Neural progenitor cell (in vitro differentiated cells): ENCODE results near the gene LDLRAD4.

Experiments used
- EZH2 ChIP-seq: fragments of 200-600 bp; sonication (generic); IDR thresholded peaks from 2 replicates; pipeline ENCODE4 v1.6.1; 2017; ENCODE audit warnings: antibody characterized with exemption, mild to moderate bottlenecking, moderate library complexity
- EZH2phosphoT487 ChIP-seq: fragments of 200-600 bp; sonication (generic); IDR thresholded peaks from 2 replicates; pipeline ENCODE4 v1.6.1; 2017; ENCODE audit warnings: antibody characterized with exemption
- TF ChIP-seq, protein P1 (sequence below): fragments of 200-600 bp; sonication (generic); IDR thresholded peaks from 2 replicates; pipeline ENCODE4 v1.5.1; 2017; ENCODE audit warnings: antibody characterized with exemption, mild to moderate bottlenecking

DNA sequence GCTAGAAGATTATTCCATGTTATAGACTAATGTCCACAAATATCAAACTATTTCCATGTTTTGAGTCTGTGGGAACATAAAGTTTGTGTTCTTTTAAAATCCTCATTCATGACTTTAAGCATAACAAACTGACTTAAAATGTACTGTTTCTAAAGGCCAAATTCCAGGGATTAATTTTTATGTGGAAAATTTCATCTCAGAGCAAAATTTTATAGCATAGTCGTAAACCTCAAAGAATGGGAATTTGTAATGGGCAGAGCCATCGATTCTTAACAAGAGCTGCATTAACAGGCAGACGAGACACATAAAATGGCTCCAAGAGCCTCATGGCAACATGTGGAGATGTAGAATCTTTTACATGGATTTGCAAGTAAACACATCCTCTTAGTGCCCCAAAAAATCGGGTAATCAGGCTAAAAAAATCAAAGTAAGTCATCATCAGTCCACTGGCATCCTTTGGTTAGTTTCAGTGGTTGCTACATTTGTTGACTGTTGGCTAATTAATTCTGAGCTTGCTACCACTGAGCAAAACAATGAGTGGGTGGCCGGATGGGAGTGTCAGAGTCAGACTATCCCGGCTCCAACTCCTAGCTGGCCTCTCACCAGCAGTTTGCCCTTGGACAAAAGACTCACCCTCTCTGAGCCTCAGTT is 388.2 kb downstream of the LDLRAD4 start:
- TF ChIP-seq EZH2: no peak
- no peak for TF ChIP-seq EZH2phosphoT487
- TF ChIP-seq, protein P1, sequence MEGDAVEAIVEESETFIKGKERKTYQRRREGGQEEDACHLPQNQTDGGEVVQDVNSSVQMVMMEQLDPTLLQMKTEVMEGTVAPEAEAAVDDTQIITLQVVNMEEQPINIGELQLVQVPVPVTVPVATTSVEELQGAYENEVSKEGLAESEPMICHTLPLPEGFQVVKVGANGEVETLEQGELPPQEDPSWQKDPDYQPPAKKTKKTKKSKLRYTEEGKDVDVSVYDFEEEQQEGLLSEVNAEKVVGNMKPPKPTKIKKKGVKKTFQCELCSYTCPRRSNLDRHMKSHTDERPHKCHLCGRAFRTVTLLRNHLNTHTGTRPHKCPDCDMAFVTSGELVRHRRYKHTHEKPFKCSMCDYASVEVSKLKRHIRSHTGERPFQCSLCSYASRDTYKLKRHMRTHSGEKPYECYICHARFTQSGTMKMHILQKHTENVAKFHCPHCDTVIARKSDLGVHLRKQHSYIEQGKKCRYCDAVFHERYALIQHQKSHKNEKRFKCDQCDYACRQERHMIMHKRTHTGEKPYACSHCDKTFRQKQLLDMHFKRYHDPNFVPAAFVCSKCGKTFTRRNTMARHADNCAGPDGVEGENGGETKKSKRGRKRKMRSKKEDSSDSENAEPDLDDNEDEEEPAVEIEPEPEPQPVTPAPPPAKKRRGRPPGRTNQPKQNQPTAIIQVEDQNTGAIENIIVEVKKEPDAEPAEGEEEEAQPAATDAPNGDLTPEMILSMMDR: no peak
